GM18499 (cell line): ENCODE results near the gene PLEKHA7.
"Not testable (repeated sequence)": the region's sequence is repeated elsewhere in the genome, so short reads cannot be mapped to it uniquely, and the experiment has no call there.

ENCODE experiments used
- ATAC-seq: cut with Tn5 transposase; IDR thresholded peaks from one replicate; pipeline ENCODE4 v1.9.1; 2021; ENCODE audit warnings: moderate number of reproducible peaks; ENCODE audit not compliant: insufficient read depth, unreplicated experiment

The PLEKHA7 gene

GRCh38 chr11:16890442-16890841 is 123.8 kb downstream of the PLEKHA7 start:
- ATAC-seq, result no peak

GRCh38 chr11:16889905-16890304 is 124.3 kb downstream of the PLEKHA7 start:
- ATAC-seq, result no peak

- ATAC-seq, result not testable (repeated sequence)
Measured at GRCh38 chr11:16889010-16889409, 125.2 kb downstream of the PLEKHA7 start.

GRCh38 chr11:16887887-16888286 is 126.3 kb downstream of the PLEKHA7 start:
- not testable (repeated sequence) for ATAC-seq

GRCh38 chr11:16883174-16883573 is 131.0 kb downstream of the PLEKHA7 start:
- ATAC-seq, result no peak

GRCh38 chr11:16881766-16882165 is 132.4 kb downstream of the PLEKHA7 start:
- ATAC-seq, result no peak

- ATAC-seq, result no peak
Measured at GRCh38 chr11:16881074-16881709, 133.0 kb downstream of the PLEKHA7 start.

- no peak for ATAC-seq
Measured at GRCh38 chr11:16880184-16880801, 133.9 kb downstream of the PLEKHA7 start.

GRCh38 chr11:16879690-16880089 is 134.5 kb downstream of the PLEKHA7 start:
- ATAC-seq, result no peak

- no peak for ATAC-seq
Measured at GRCh38 chr11:16876837-16877236, 137.4 kb downstream of the PLEKHA7 start.

- ATAC-seq, result no peak
Measured at GRCh38 chr11:16876053-16876752, 138.0 kb downstream of the PLEKHA7 start.

- ATAC-seq, result no peak
Measured at GRCh38 chr11:16874275-16874975, 139.8 kb downstream of the PLEKHA7 start.

GRCh38 chr11:16873289-16873688 is 140.9 kb downstream of the PLEKHA7 start:
- ATAC-seq, result no peak

- no peak for ATAC-seq
Measured at GRCh38 chr11:16871368-16871767, 142.8 kb downstream of the PLEKHA7 start.

- ATAC-seq, result no peak
Measured at GRCh38 chr11:16867097-16867496, 147.1 kb downstream of the PLEKHA7 start.

- not testable (repeated sequence) for ATAC-seq
Measured at GRCh38 chr11:16864428-16864827, 149.8 kb downstream of the PLEKHA7 start.

GRCh38 chr11:16863389-16863788 is 150.8 kb downstream of the PLEKHA7 start:
- no peak for ATAC-seq

GRCh38 chr11:16862726-16863125 is 151.5 kb downstream of the PLEKHA7 start:
- ATAC-seq, result no peak

- ATAC-seq, result no peak
Measured at GRCh38 chr11:16861862-16862261, 152.4 kb downstream of the PLEKHA7 start.

GRCh38 chr11:16860617-16861016 is 153.6 kb downstream of the PLEKHA7 start:
- ATAC-seq, result no peak

GRCh38 chr11:16859651-16860050 is 154.6 kb downstream of the PLEKHA7 start:
- no peak for ATAC-seq
